ENCODE measurements around the gene LCN15.

The LCN15 gene

GRCh38 chr9:136738960-136739359 lies 25.4 kb downstream of the LCN15 start:
- DNase-seq: no peak

GRCh38 chr9:136735812-136736480 lies 28.4 kb downstream of the LCN15 start:
- DNase-seq: no peak

GRCh38 chr9:136734837-136735496 lies 29.4 kb downstream of the LCN15 start:
- no peak for DNase-seq

GRCh38 chr9:136733611-136734010 lies 30.7 kb downstream of the LCN15 start:
- no peak for DNase-seq

GRCh38 chr9:136732444-136733178 lies 31.7 kb downstream of the LCN15 start:
- no peak for DNase-seq

GRCh38 chr9:136729926-136730325 lies 34.4 kb downstream of the LCN15 start:
- DNase-seq: no peak

- no peak for DNase-seq
These were observed 35.2 kb downstream of the LCN15 start for GRCh38 chr9:136729144-136729543.

- DNase-seq: no peak
These were observed 35.7 kb downstream of the LCN15 start for GRCh38 chr9:136728548-136729123.

GRCh38 chr9:136728080-136728547 lies 36.2 kb downstream of the LCN15 start:
- peak; percentile 84 for DNase-seq

GRCh38 chr9:136726631-136727191 lies 37.6 kb downstream of the LCN15 start:
- DNase-seq: no peak

- no peak for DNase-seq
These were observed 38.2 kb downstream of the LCN15 start for GRCh38 chr9:136726118-136726517.

GRCh38 chr9:136725612-136726011 lies 38.7 kb downstream of the LCN15 start:
- DNase-seq: no peak

GRCh38 chr9:136724772-136725171 lies 39.5 kb downstream of the LCN15 start:
- DNase-seq: no peak

- no peak for DNase-seq
These were observed 40.3 kb downstream of the LCN15 start for GRCh38 chr9:136723989-136724388.

GRCh38 chr9:136723362-136723976 lies 40.8 kb downstream of the LCN15 start:
- DNase-seq: no peak

GRCh38 chr9:136722969-136723356 lies 41.4 kb downstream of the LCN15 start:
- no peak for DNase-seq

- no peak for DNase-seq
These were observed 42.0 kb downstream of the LCN15 start for GRCh38 chr9:136722093-136722968.

GRCh38 chr9:136721339-136722092 lies 42.8 kb downstream of the LCN15 start:
- DNase-seq: no peak

- DNase-seq: no peak
These were observed 43.4 kb downstream of the LCN15 start for GRCh38 chr9:136720898-136721338.

- no peak for DNase-seq
These were observed 43.9 kb downstream of the LCN15 start for GRCh38 chr9:136720251-136720897.
